HUDEP-2 (cell line): Measurements from ENCODE around the gene CDRT15L2.
"Not testable (repeated sequence)": the region's sequence is repeated elsewhere in the genome, so short reads cannot be mapped to it uniquely, and the experiment has no call there.

Source experiments
- DNase-seq, 76 experiments: peaks; one replicate each; lab custom pipeline; 2025; ENCODE audit not compliant: unreplicated experiment in 76 of 76; lab: John Stamatoyannopoulos, UW

CDRT15L2 gene

GRCh38 chr17:20571653-20572052 is 7.9 kb upstream of the CDRT15L2 start:
- DNase-seq = not testable (repeated sequence)

- not testable (repeated sequence) for DNase-seq
These were observed 6.3 kb upstream of the CDRT15L2 start for GRCh38 chr17:20573216-20573615.

- not testable (repeated sequence) for DNase-seq
These were observed 4.5 kb upstream of the CDRT15L2 start for GRCh38 chr17:20575071-20575470.

DNA sequence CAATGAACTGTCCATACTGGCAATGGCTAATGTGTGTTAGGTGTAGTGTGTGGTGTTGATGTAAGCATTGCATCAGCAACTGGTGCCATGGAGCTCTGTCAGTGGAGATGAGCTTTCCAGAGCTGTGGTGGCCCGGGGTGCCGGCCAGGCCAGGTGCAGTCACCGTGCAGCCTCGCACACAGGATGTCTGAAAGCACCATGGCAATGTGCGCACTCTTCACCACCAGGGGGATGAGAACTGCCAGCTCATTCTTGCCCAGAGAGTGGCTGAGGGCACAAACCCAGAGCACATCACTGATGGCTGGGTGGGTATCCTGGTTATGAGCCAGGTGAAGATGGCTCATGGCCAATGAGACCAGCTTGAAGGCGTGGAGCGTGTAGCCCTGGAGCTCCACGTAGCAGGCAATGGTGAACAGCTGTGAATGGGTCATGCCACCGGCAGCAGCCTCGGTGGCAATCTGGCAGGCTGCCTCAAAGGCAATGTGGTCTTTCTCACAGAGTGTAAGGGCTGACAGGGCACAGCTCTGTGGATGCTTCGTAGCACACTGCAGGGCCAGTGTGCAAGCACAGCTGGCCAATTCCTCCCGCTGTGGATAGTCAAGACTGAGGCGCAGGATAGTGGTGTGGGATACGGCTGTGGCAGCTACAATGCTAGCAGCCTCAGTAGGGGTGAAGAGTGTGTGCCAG is 4.5 kb downstream of the CDRT15L2 start:
- not testable (repeated sequence) for DNase-seq

DNA sequence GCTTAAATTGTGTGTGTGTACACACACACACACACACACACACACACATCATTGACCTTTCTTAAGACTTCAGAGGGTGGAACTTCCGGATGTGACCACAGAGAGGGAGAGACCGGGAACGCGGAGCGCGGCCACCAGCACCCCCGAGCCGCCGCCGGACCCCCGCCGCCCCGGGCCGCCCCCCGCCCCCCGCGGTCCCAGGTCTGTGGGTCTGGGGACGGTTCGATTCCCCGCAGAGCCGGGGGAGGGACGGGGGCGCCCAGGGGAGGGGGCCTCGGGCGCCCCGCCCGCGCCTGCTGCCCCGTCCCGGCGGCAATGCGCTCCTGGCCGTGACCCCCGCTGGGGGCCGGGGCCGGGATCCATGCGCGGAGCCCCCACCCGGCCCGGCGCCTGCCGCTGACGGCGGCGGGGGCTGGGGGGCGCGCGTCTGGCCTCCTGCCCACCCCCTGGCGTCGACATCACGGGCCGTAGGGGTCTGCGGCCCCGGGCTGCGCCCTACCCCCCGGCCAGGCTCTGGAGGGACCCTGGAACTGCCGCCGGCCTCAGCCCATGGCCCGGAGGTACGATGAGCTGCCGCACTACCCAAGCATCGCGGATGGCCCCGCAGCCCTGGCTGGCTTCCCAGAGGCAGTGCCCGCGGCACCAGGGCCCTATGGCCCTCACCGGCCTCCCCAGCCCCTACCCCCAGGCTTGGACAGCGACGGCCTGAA is 9.4 kb downstream of the CDRT15L2 start:
- peak in 1 of 76 experiments; percentile 0 for DNase-seq

DNA sequence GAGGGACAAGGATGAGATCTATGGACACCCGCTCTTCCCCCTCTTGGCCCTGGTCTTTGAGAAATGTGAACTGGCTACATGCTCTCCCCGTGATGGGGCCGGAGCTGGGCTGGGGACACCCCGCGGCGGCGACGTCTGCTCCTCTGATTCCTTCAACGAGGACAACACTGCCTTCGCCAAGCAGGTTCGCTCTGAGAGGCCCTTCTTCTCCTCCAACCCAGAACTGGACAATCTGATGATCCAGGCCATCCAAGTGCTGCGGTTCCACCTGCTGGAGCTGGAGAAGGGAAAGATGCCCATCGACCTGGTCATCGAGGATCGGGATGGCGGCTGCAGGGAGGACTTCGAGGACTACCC is 9.9 kb downstream of the CDRT15L2 start:
- DNase-seq = not testable (repeated sequence)

DNA sequence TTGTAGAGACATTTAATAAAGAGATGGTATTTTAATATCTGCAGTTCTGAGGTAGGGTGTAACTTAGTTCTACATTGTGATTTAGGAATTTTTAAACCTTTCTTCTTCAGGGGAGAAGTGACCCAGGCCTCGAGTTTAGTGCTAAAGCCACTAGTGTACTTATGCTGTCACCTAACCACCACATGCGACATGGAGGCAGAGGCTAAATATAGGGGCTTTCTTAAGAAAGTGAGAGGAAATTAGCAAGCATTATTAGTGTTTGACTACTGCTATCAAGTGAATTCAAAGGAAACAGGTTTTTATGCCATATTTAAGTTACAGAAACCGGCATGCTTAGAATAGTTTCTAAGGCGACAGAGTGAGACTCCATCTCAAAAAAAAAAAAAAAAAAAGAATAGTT is 11.5 kb downstream of the CDRT15L2 start:
- DNase-seq = not testable (repeated sequence)

- not testable (repeated sequence) for DNase-seq
These were observed 26.0 kb downstream of the CDRT15L2 start for GRCh38 chr17:20605568-20605967.

DNA sequence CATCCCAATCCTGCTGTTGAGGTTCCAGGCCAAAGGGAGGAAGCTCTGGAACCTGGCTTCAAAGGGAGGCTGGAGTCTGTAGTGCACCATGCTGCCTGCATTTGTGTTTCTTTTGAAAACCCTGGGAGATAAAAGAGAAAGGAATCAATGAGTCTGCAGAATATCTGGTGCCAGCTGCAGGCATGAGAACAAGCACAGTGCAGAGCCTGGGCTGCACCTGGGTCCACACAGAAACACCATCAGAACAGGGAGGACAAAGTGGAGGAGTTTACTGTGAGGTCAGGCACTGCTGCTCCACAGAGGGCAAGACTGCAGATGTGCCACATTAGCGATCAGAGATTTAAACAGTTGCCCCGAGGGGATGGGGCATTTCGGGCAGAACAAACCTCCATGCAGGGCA is 30.0 kb downstream of the CDRT15L2 start:
- not testable (repeated sequence) for DNase-seq

DNA sequence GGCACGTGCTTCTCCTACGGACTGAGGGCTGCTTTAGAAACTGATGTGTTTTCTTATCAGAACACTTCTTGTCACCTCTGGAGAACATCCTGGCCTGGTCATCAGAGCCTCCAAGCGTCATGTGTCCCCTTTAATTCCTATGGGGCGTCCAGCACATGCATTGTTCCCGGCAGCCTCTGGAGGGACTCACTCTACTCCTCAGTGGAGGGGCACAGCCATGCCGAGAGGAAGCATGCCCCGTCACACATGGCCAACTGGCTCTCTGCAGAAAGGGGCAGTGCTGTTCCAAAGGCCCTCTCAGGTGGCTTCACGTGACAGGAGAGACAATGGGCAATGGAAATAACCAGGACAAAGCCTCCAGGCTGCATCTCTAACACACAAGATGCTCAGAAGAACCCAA is 31.8 kb downstream of the CDRT15L2 start:
- no peak for DNase-seq

- no peak for DNase-seq
These were observed 33.1 kb downstream of the CDRT15L2 start for GRCh38 chr17:20612635-20613034.

- no peak for DNase-seq
These were observed 33.7 kb downstream of the CDRT15L2 start for GRCh38 chr17:20613248-20613647.

DNA sequence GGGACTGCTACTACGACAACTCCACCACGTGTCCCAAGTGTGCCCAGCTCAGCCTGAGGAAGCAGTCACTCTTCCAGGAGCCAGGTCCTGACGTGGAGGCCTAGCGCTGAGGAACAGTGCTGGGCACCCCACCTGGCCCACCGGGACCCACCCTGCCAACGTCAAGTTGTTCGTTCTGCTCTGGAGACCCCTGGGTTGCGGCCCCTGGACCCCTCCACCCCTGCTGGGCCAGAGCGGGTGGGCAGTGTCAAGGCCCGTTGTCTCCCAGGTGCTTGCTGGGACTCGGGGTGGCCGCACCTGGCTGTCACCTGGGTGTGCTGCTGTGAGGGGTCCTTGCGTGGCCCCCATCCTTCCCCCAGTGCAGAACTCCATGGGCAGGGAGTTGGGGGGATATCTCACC is 34.4 kb downstream of the CDRT15L2 start:
- DNase-seq = no peak

GRCh38 chr17:20615461-20615860 is 35.9 kb downstream of the CDRT15L2 start:
- not testable (repeated sequence) for DNase-seq
